ENCODE results near the gene PLRG1.

The PLRG1 gene

GRCh38 chr4:154490234-154490582, 60.0 kb downstream of the PLRG1 start:
- H3K4me3 Mint-ChIP-seq: no peak overlapping the region
- no peak overlapping the region for H3K27ac Mint-ChIP-seq
- no peak for DNase-seq (ENCODE audit: low spot score)
- H3K4me1 Mint-ChIP-seq (ENCODE audit: low read depth): peaks cover 7% of the 10 kb centered on the region
- no peaks in the 10 kb centered on the region for H3K9me3 Mint-ChIP-seq
- H3K27me3 Mint-ChIP-seq (ENCODE audit: low read depth): peaks cover 69% of the 10 kb centered on the region
- no peaks in the 10 kb centered on the region for H3K36me3 Mint-ChIP-seq (ENCODE audit: low read depth)

GRCh38 chr4:154489558-154490233, 60.5 kb downstream of the PLRG1 start:
- H3K27ac Mint-ChIP-seq: no peak overlapping the region
- no peak for DNase-seq (ENCODE audit: low spot score)
- no peaks in the 10 kb centered on the region for H3K36me3 Mint-ChIP-seq (ENCODE audit: low read depth)
- peaks cover 68% of the 10 kb centered on the region for H3K27me3 Mint-ChIP-seq (ENCODE audit: low read depth)
- H3K4me3 Mint-ChIP-seq: no peak overlapping the region
- peaks cover 7% of the 10 kb centered on the region for H3K4me1 Mint-ChIP-seq (ENCODE audit: low read depth)
- no peaks in the 10 kb centered on the region for H3K9me3 Mint-ChIP-seq

- H3K4me3 Mint-ChIP-seq: no peak overlapping the region
- no peak for DNase-seq (ENCODE audit: low spot score)
- H3K4me1 Mint-ChIP-seq (ENCODE audit: low read depth): peaks cover 7% of the 10 kb centered on the region
- H3K27ac Mint-ChIP-seq: no peak overlapping the region
- no peaks in the 10 kb centered on the region for H3K9me3 Mint-ChIP-seq
- H3K27me3 Mint-ChIP-seq (ENCODE audit: low read depth): peaks cover 48% of the 10 kb centered on the region
- no peaks in the 10 kb centered on the region for H3K36me3 Mint-ChIP-seq (ENCODE audit: low read depth)
Observed at GRCh38 chr4:154487145-154487544, 63.1 kb downstream of the PLRG1 start.

GRCh38 chr4:154485127-154485773, 65.0 kb downstream of the PLRG1 start:
- no peaks in the 10 kb centered on the region for H3K4me1 Mint-ChIP-seq (ENCODE audit: low read depth)
- no peaks in the 10 kb centered on the region for H3K9me3 Mint-ChIP-seq
- DNase-seq (ENCODE audit: low spot score): no peak
- no peak overlapping the region for H3K4me3 Mint-ChIP-seq
- H3K36me3 Mint-ChIP-seq (ENCODE audit: low read depth): no peaks in the 10 kb centered on the region
- peaks cover 30% of the 10 kb centered on the region for H3K27me3 Mint-ChIP-seq (ENCODE audit: low read depth)
- H3K27ac Mint-ChIP-seq: no peak overlapping the region
